H1 (cell line): ENCODE data around the gene INTS2. TPM values are rescaled to one million over a fixed set of nuclear protein-coding genes. Genes with fewer than 3 reads are reported as not detected.

ENCODE experiments used
- CTCF ChIA-PET: fragments of 300-600 bp; sonication (Branson Sonifier 250); formaldehyde crosslinking; loops from one replicate; lab custom pipeline; 2021; ENCODE audit not compliant: partially characterized antibody; lab: Charles Lee
- POLR2A ChIA-PET: fragments of 300-600 bp; sonication (Branson Sonifier 250); formaldehyde crosslinking; loops from one replicate; lab custom pipeline; 2021; ENCODE audit warnings: inconsistent platforms; ENCODE audit not compliant: partially characterized antibody; lab: Charles Lee
- DNase-seq, 2 experiments: peaks; one replicate each; pipeline versions ENCODE4 v3.0.0 to v3.0.0-alpha.2; 2010 to 2022; ENCODE audit warnings: low spot score in 2 of 2, low read depth in 1 of 2, mixed read lengths in 1 of 2
- FAIRE-seq: peaks from 2 replicates; lab custom pipeline; 2011; peaks lifted over from hg19 to GRCh38; lab: Jason Lieb, UNC
- H2AFZ ChIP-seq: 2 replicates; pipeline ENCODE4 v1.8.1; 2012; ENCODE audit warnings: low read length, inconsistent platforms
- H2AK5ac ChIP-seq: 2 replicates; pipeline ENCODE4 v1.6.1; 2013; ENCODE audit warnings: low read depth, low read length
- H2BK120ac ChIP-seq: replicated peaks from 2 replicates; pipeline ENCODE3; 2013; ENCODE audit warnings: low read depth, low read length, inconsistent platforms
- H2BK12ac ChIP-seq: 2 replicates; pipeline ENCODE4 v1.6.1; 2013; ENCODE audit warnings: low read depth, low read length
- H2BK15ac ChIP-seq: 2 replicates; pipeline ENCODE4 v1.6.1; 2013; ENCODE audit warnings: low read length
- H2BK20ac ChIP-seq: 2 replicates; pipeline ENCODE4 v1.6.1; 2013; ENCODE audit warnings: low read length
- H2BK5ac ChIP-seq: 2 replicates; pipeline ENCODE4 v1.6.1; 2013; ENCODE audit warnings: low read depth, low read length
- H3K14ac ChIP-seq: 2 replicates; pipeline ENCODE4 v1.6.1; 2013; ENCODE audit warnings: inconsistent platforms; ENCODE audit not compliant: insufficient read length
- H3K18ac ChIP-seq: 2 replicates; pipeline ENCODE4 v1.6.1; 2013; ENCODE audit warnings: low read length; ENCODE audit errors: extremely low read depth
- H3K23ac ChIP-seq: 2 replicates; pipeline ENCODE4 v1.6.1; 2013; ENCODE audit warnings: inconsistent platforms; ENCODE audit not compliant: insufficient read length
- H3K23me2 ChIP-seq: 2 replicates; pipeline ENCODE4 v1.6.1; 2013; ENCODE audit warnings: low read depth, low read length
- H3K27ac ChIP-seq: 2 replicates; pipeline ENCODE4 v1.6.1; 2011; ENCODE audit warnings: low read depth, low read length, inconsistent platforms
- H3K27me3 ChIP-seq, 4 experiments: replicated peaks in 1 of 4; 1 replicate in 1 of 4; 2 replicates in 3 of 4; pipeline versions ENCODE4 v1.6.1 to v1.8.1; 2011 to 2013; ENCODE audit warnings: low read length in 3 of 4, mild to moderate bottlenecking in 3 of 4, inconsistent platforms in 2 of 4, mixed read lengths in 2 of 4, moderate library complexity in 1 of 4; ENCODE audit not compliant: control insufficient read depth in 3 of 4, insufficient read depth in 3 of 4; ENCODE audit errors: extremely low read depth in 1 of 4
- H3K36me3 ChIP-seq, 4 experiments: 2 replicates each; pipeline versions ENCODE4 v1.6.1 to v1.8.1; 2011 to 2013; ENCODE audit warnings: mild to moderate bottlenecking in 4 of 4, low read length in 3 of 4, moderate library complexity in 2 of 4, control low read depth in 1 of 4, inconsistent platforms in 1 of 4; ENCODE audit not compliant: insufficient read depth in 4 of 4, control insufficient read depth in 2 of 4
- H3K4ac ChIP-seq: replicated peaks from 2 replicates; pipeline ENCODE3; 2013; ENCODE audit warnings: low read length, low read depth, mixed read lengths, inconsistent platforms; ENCODE audit not compliant: insufficient read length
- H3K4me1 ChIP-seq, 4 experiments: replicated peaks in 1 of 4; 1 replicate in 1 of 4; 2 replicates in 3 of 4; pipeline versions ENCODE4 v1.6.1 to v1.8.1; 2011 to 2013; ENCODE audit warnings: low read length in 3 of 4, inconsistent platforms in 2 of 4, mixed read lengths in 1 of 4; ENCODE audit not compliant: insufficient read depth in 4 of 4, control insufficient read depth in 3 of 4
- H3K4me2 ChIP-seq, 2 experiments: 2 replicates each; pipeline versions ENCODE4 v1.6.1 to v1.8.1; 2011 to 2013; ENCODE audit warnings: low read depth in 2 of 2, low read length in 2 of 2, control low read depth in 1 of 2, inconsistent platforms in 1 of 2, mild to moderate bottlenecking in 1 of 2; ENCODE audit not compliant: insufficient read depth in 1 of 2
- H3K4me3 ChIP-seq, 4 experiments: fragments of 200-600, 300-600 bp in 1 of 4; sonication (generic), shearing (Covaris generic), sonication (Bioruptor Twin) in 1 of 4; 2 replicates each; pipeline versions ENCODE4 v1.5.1 to v1.8.1; 2011 to 2016; ENCODE audit warnings: low read length in 4 of 4, low read depth in 3 of 4, control low read depth in 2 of 4, inconsistent platforms in 2 of 4, mild to moderate bottlenecking in 2 of 4, mixed read lengths in 1 of 4, moderate library complexity in 1 of 4; ENCODE audit not compliant: insufficient read depth in 2 of 4; ENCODE audit errors: extremely low read depth in 1 of 4
- H3K56ac ChIP-seq: replicated peaks from 2 replicates; pipeline ENCODE3; 2013; ENCODE audit warnings: low read depth, mild to moderate bottlenecking, mixed read lengths, low read length, inconsistent platforms; ENCODE audit not compliant: insufficient read length
- H3K79me1 ChIP-seq: 2 replicates; pipeline ENCODE4 v1.6.1; 2013; ENCODE audit warnings: low read depth, low read length, control low read depth
- H3K79me2 ChIP-seq, 2 experiments: 2 replicates each; pipeline versions ENCODE4 v1.6.1 to v1.8.1; 2012 to 2013; ENCODE audit warnings: low read length in 2 of 2, mild to moderate bottlenecking in 2 of 2, inconsistent platforms in 1 of 2; ENCODE audit not compliant: insufficient read depth in 2 of 2, control insufficient read depth in 1 of 2
- H3K9ac ChIP-seq, 4 experiments: replicated peaks in 1 of 4; 1 replicate in 1 of 4; 2 replicates in 3 of 4; pipeline versions ENCODE4 v1.6.1 to v1.8.1; 2011 to 2013; ENCODE audit warnings: low read depth in 3 of 4, low read length in 3 of 4, control low read depth in 2 of 4, mild to moderate bottlenecking in 2 of 4, moderate library complexity in 2 of 4, inconsistent platforms in 1 of 4; ENCODE audit errors: extremely low read depth in 1 of 4
- H3K9me3 ChIP-seq, 2 experiments: 2 replicates each; pipeline versions ENCODE4 v1.6.1 to v1.8.1; 2012 to 2013; ENCODE audit warnings: mild to moderate bottlenecking in 2 of 2, moderate library complexity in 2 of 2, control low read depth in 1 of 2, inconsistent platforms in 1 of 2, low read depth in 1 of 2, low read length in 1 of 2, mixed read lengths in 1 of 2; ENCODE audit not compliant: insufficient read depth in 2 of 2
- H4K20me1 ChIP-seq, 2 experiments: replicated peaks in 1 of 2; 2 replicates each; pipeline versions ENCODE3 to v1.8.1; 2011 to 2013; ENCODE audit warnings: inconsistent platforms in 2 of 2, low read length in 2 of 2, mild to moderate bottlenecking in 1 of 2; ENCODE audit not compliant: insufficient read depth in 2 of 2, control insufficient read depth in 1 of 2
- H4K5ac ChIP-seq: 2 replicates; pipeline ENCODE4 v1.6.1; 2013; ENCODE audit warnings: low read length, low read depth, mixed read lengths, inconsistent platforms; ENCODE audit not compliant: insufficient read length
- H4K8ac ChIP-seq: 2 replicates; pipeline ENCODE4 v1.8.0; 2013; ENCODE audit warnings: mild to moderate bottlenecking, moderate library complexity, low read length, inconsistent platforms; ENCODE audit not compliant: insufficient read depth; ENCODE audit errors: extremely low read depth
- H4K91ac ChIP-seq: replicated peaks from 2 replicates; pipeline ENCODE3; 2013; ENCODE audit warnings: low read length, mixed read lengths, inconsistent platforms; ENCODE audit not compliant: insufficient read length
- CHD1 ChIP-seq: IDR thresholded peaks from 2 replicates; pipeline ENCODE4 v1.6.1; 2012; ENCODE audit warnings: low read depth, low read length, improper control_type of control experiment
- JUND ChIP-seq: IDR thresholded peaks from 2 replicates; pipeline ENCODE4 v1.6.1; 2011; ENCODE audit warnings: mild to moderate bottlenecking, improper control_type of control experiment, low read length
- KDM4A ChIP-seq: IDR thresholded peaks from one replicate; pipeline ENCODE4 v1.7.1; 2012; ENCODE audit warnings: low read depth, mild to moderate bottlenecking, moderate library complexity, low read length, inconsistent platforms; ENCODE audit not compliant: severe bottlenecking
- MAFK ChIP-seq: IDR thresholded peaks from 2 replicates; pipeline ENCODE4 v1.6.1; 2012; ENCODE audit warnings: low read depth, mild to moderate bottlenecking, improper control_type of control experiment, low read length
- PHF8 ChIP-seq: fragments of 200-600 bp; sonication (generic); conservative IDR thresholded peaks from 2 replicates; pipeline ENCODE4 v1.7.1; 2012; ENCODE audit warnings: low read depth, mild to moderate bottlenecking, inconsistent platforms, low read length, moderate library complexity
- RFX5 ChIP-seq: IDR thresholded peaks from 2 replicates; pipeline ENCODE4 v1.6.1; 2011; ENCODE audit warnings: low read depth, low read length, improper control_type of control experiment, borderline replicate concordance
- TAF7 ChIP-seq: optimal IDR thresholded peaks from 2 replicates; pipeline ENCODE3; 2011; ENCODE audit warnings: low read depth, mild to moderate bottlenecking, inconsistent platforms, low read length, moderate library complexity, borderline replicate concordance
- WGBS, 2 experiments: shearing (Covaris generic) in 1 of 2; methylation state at CpG; one replicate each; pipeline versions ENCODE4 v1.1.6 to v1.1.7; 2013 to 2015; ENCODE audit warnings: low lambda C conversion rate in 2 of 2, mixed read lengths in 2 of 2, inconsistent platforms in 1 of 2, low coverage in 1 of 2, missing lambda C conversion rate in 1 of 2; ENCODE audit not compliant: insufficient replicate concordance in 2 of 2, insufficient coverage in 1 of 2, insufficient read length in 1 of 2; ENCODE audit errors: extremely low coverage in 1 of 2, missing lambda C conversion rate in 1 of 2; 5-methylcytosine and 5-hydroxymethylcytosine counted together
- polyA plus RNA-seq, 7 experiments: library from polyadenylated mRNA; depleted of rRNA in 3 of 7; stranded (reverse) in 5 of 7; unstranded in 2 of 7; fragments of >200 nt in 5 of 7; fragments of 200-250 nt in 2 of 7; gene quantifications; 1 replicate in 5 of 7; 2 replicates in 1 of 7; 4 replicates in 1 of 7; pipeline versions ENCODE4 v1.2.1 to v1.2.3, GENCODE V29; 2011 to 2013; ENCODE audit warnings: missing spikeins in 2 of 7, mixed read lengths in 2 of 7
- total RNA-seq: library from RNA; stranded (reverse); fragmentation: NEBNext Ultra II Directional; extraction: Animal tissue kit (Norgen Biotek cat#: 25700); gene quantifications from 2 replicates; pipeline ENCODE4 v1.2.1, GENCODE V29; 2021

The INTS2 gene
- total and polyA plus RNA-seq, 2 of the 8 experiments (the other 6 are each of a cell fraction or from before 2014, with no cell fraction given), result 9.4 to 21.8 TPM

GRCh38 chr17:61834610-61835009 is 93.2 kb downstream of the INTS2 start:
- H3K14ac ChIP-seq, result no peak overlapping the region
- FAIRE-seq (no peak), DNase-seq (no peak)
- no peaks in the 10 kb centered on the region for H4K20me1 ChIP-seq
- 100% methylated on average over 2 of the region's 2 CpGs; no CpG with 5 or more reads in 1 of the 2 experiments for WGBS, 2 experiments
- POLR2A ChIA-PET, result no interaction called here
- no peak overlapping the region for H2BK15ac ChIP-seq
- no peak overlapping the region for H2BK5ac ChIP-seq
- no peak overlapping the region for H3K18ac ChIP-seq
- CTCF ChIA-PET, result interaction anchor here (0.8 to 2.6 kb wide), 4 partner anchors 10 to 199 kb away, joined by 3 to 10 read pairs (median 4); no protein-coding TSS in a partner anchor
- peak overlapping the region; percentile 32 for H3K23ac ChIP-seq
- H2BK120ac ChIP-seq, result no peak overlapping the region
- no peaks in the 10 kb centered on the region for H3K79me1 ChIP-seq
- H4K91ac ChIP-seq, result no peak overlapping the region
- no peak overlapping the region for H3K4ac ChIP-seq
- no peak overlapping the region for H3K4me2 ChIP-seq
- no peaks in the 10 kb centered on the region for H3K79me2 ChIP-seq
- H3K9me3 ChIP-seq, result no peaks in the 10 kb centered on the region
- no peak overlapping the region for H2AFZ ChIP-seq
- H3K36me3 ChIP-seq, result no peaks in the 10 kb centered on the region; a peak in 1 of 8 replicates
- no peak overlapping the region for H2AK5ac ChIP-seq
- no peaks in the 10 kb centered on the region; a peak in 1 of 7 replicates for H3K27me3 ChIP-seq
- H3K4me1 ChIP-seq, result no peaks in the 10 kb centered on the region
- H3K9ac ChIP-seq, result no peak overlapping the region
- H2BK12ac ChIP-seq, result no peak overlapping the region
- no peak overlapping the region for H4K8ac ChIP-seq
- H3K27ac ChIP-seq, result no peak overlapping the region
- H3K4me3 ChIP-seq, result no peak overlapping the region
- no peak overlapping the region for H3K56ac ChIP-seq
- H2BK20ac ChIP-seq, result no peak overlapping the region
- H3K23me2 ChIP-seq, result no peaks in the 10 kb centered on the region
- no peak overlapping the region for H4K5ac ChIP-seq
- no peak for TF ChIP-seq RFX5
- no peak for TF ChIP-seq TAF7
- TF ChIP-seq MAFK, result no peak
- TF ChIP-seq PHF8, result no peak
- TF ChIP-seq CHD1, result no peak
- TF ChIP-seq KDM4A, result no peak
- TF ChIP-seq JUND, result no peak
